ENCODE results near the gene ATRX.
"Not testable (repeated sequence)": the region's sequence is repeated elsewhere in the genome, so short reads cannot be mapped to it uniquely, and the experiment has no call there.

ATRX gene

GRCh38 chrX:77726095-77726494 lies 59.9 kb downstream of the ATRX start:
- not testable (repeated sequence) for DNase-seq

DNA sequence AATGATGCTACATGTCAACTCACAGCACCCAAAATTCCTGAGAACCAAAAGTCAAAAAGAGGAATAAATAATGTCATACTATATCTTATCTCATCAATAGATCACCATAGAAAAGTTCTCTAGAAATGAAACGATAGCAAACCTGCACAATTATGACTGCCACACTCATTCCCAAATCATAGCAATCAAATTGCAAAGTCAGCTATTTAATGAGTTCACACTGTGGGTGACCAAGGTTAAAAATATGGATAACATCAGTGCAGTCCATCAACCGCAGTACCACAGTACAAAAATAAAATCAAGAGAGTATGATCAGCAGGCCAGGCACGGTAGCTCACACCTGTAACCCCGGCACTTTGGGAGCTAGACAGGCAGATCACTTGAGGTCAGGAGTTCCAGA lies 62.3 kb downstream of the ATRX start:
- DNase-seq, result no peak

- DNase-seq, result no peak
Measured at GRCh38 chrX:77719388-77719787, 66.6 kb downstream of the ATRX start.

DNA sequence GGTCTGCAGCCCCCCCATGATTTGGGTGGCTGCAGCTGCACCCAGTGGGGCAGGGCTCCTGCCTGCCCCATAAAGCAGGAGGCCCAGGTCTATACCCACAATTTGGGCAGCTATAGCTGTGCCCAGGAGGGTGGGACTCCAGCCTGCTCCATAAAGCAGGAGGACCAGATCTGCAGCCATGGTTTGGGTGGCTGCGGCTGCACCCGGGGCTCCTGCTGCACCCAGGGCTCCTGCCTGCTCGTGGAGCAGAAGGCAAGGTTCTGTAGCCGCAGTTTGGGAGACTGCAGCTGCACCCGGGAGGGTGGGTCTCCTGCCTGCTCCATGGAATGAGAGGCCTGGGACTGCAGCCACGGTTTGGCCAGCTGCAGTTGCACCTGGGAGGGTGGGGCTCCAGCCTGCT lies 81.1 kb downstream of the ATRX start:
- no peak for DNase-seq

DNA sequence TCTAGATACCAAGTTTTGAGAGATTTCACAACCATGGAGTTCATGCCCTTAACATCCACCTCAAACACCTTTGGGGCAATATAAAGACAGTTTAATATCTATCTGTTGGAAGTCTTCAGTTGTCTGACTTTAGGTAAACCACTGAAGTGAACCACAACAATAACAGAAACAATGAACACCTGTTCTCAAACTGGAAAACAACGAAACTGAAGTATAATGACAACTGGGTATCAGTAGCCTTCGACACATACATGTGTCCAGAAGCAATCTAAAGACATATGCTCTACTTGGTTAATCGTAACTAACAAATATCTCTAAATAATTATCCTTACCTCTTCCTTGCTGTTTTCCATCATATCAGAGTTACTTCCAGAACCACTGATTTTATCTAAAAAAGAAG lies 87.8 kb downstream of the ATRX start:
- DNase-seq, result no peak

DNA sequence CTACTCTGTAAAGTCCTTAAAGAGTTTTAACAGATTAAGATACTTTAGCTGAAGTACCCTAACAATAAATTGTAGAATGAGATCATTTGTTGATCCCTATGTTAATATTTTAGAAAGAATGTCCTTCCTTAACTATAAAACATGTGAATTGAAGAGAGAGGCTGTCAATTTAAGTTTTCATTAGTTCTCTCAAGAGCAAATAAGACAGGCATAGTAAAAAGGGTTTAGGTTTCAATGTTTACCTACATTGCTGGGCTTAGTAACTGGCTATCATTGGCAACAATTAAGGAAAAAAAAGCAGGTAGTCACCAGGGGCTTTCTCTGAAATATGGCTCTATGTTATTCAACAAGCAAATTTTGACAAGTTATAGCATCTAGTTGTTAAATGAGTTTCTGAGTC lies 91.5 kb downstream of the ATRX start:
- no peak for DNase-seq

DNA sequence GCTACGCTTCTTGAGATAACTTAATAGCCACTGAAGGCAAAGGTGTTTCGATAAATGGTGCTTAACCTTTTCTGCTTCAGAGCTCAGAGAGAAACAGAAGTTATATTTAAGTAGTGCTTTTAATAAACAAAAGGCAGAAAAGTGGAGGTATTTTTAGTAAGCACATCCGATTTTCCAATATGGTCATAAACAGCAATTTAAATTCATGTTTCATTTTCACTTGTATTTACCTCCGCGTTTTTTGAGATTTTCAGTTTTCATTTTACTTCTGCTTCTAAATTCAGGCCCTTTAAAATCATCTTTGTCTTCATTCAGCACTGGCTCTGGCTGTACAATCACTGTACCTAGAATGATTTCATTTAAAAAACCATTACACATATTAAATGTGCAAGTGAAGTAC lies 92.4 kb downstream of the ATRX start:
- DNase-seq, result no peak

DNA sequence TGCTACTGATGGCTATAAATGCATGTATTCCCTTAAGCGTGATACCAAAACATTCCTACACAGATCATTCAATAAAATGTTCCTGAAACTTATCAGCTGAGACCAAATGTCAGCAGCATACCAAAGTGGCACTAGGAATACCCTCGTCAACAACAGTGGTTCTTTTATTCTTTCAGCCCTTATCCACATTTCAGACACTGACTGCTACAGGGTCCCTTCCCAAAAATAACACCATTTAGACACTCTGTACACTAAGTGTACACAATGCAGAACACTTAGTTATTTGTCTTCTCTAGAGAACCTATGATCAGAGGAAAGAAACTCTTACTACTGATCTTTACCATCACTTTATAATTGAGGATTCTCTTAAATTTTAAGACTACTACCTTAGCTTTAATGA lies 94.1 kb downstream of the ATRX start:
- DNase-seq, result no peak

DNA sequence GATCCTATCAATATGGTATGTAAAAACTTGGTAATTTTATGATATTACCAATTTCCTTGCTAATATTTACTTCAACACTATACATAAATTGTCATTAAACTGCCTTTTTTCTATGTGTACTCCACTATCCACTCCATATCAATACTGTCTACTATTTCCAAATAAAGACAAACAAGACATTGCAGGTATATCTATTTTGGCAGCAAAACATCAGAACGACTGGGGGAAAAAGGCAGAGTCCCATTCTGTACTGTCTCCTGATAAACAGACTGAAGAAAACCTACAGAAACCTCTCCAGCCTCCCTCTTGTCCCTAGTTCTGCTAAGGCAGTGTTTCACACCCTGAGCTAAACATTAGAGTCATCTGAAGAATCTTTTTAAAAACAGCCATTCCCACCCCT lies 96.6 kb downstream of the ATRX start:
- DNase-seq, result no peak

GRCh38 chrX:77685683-77686082 lies 100.3 kb downstream of the ATRX start:
- not testable (repeated sequence) for DNase-seq

- no peak for DNase-seq
Measured at GRCh38 chrX:77679144-77679543, 106.9 kb downstream of the ATRX start.

DNA sequence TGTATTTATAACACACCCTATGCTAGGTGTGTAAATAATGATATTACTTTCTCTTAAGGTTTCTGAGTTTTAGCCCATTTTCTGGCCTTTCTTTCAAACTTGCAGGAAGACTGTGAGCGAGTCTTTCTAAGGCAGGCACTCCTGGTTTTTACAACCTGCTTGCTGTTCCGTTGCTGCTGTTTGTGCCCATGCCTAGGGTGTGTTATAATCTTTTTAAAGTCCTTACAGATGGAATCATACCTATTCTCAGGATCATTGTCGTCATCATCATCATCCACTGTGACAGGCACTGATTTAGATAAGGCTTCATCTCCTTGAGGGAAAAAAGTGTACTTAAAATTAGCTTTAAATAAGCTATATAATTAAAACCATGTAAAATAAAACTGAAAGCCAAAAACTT lies 110.0 kb downstream of the ATRX start:
- no peak for DNase-seq

GRCh38 chrX:77668391-77669237 lies 117.4 kb downstream of the ATRX start:
- no peak for DNase-seq

DNA sequence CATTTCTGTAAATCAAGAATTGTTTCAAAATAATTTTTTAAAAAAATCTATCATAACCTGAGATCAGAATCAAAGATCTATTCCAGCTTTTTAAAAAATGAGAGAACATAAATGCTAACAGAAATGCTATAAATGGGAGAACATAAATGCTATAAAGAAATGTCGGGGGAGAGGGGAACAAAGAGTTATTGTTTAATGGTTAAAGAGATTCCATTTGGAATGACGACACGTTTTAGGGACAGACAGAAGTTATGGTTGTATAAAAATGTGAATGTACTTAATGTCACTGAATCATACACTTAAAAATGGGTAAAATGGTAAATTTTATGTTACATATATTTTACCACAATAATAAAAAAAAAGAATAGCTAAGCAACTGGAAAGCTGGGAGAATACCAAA lies 127.1 kb downstream of the ATRX start:
- DNase-seq, result no peak

GRCh38 chrX:77652095-77652494 lies 133.9 kb downstream of the ATRX start:
- no peak for DNase-seq

DNA sequence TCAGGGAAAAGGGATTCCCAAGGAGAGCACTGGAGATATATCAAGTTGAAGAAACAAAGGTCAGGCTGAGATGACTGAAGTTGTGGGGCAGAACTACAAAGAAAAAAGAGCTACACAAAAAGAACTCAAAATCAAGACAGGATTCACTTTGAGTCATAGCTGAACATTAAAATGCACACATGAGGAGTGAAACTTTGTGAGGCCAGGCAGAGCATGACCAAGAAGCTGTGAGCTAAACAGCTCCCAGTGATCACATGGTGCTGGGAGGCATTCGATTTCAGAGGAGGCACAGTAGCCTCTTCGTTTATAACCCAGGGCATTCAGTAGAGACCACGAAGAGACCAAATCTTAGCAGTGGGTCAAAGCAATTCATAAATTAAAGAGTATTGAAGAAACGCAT lies 145.3 kb downstream of the ATRX start:
- DNase-seq, result no peak

DNA sequence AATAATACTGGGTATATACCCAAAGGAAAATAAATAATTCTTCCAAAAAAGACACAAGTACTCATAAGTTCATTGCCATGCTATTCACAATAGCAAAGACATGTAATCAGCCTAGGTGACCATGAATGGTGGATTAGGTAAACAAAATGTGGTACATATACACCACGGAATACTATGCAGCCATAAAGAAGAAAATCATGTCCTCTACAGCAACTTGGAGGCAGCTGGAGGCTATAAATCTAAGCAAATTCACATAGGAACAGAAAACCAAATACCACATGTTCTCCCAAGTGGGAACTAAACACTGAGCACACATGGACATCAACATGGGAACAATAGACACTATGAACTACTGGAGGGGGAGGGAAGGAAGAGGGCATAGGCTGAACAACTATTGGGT lies 146.2 kb downstream of the ATRX start:
- no peak for DNase-seq

- DNase-seq, result no peak
Measured at GRCh38 chrX:77638397-77638796, 147.6 kb downstream of the ATRX start.

- no peak for DNase-seq
Measured at GRCh38 chrX:77635373-77635772, 150.6 kb downstream of the ATRX start.

DNA sequence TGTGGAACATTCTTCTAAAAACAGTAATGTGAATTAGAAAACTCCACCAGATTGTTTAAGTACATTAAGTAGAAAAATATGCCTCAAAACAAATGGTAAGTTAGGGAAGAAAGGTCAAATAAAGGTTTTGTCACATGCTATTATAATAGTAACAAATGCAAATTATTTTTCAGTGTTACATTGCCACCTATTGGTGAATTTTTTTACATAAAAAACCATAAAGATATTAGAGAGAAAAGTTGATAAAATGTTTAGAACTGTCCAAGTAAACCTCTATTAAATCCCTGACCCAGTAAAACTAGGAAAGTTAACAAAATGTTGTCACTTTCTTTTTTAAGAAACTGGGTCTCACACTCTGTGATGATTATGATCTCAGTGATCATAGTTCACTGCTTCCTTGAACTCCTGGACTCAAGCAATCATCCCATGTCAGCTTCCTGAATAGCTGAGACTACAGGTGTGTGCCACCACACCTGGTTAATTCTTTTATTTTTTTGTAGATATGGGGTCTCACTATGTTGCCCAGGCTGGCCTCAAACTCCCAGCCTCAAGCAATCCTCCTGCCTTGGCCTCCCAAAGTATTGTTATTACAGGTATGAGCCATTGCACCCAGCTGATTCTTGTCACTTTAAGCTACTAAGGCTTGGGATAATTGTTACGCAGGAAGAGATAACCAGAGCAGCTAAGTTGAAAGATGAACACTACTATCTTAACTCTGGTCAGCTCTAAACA lies 157.6 kb downstream of the ATRX start:
- DNase-seq, result no peak

DNA sequence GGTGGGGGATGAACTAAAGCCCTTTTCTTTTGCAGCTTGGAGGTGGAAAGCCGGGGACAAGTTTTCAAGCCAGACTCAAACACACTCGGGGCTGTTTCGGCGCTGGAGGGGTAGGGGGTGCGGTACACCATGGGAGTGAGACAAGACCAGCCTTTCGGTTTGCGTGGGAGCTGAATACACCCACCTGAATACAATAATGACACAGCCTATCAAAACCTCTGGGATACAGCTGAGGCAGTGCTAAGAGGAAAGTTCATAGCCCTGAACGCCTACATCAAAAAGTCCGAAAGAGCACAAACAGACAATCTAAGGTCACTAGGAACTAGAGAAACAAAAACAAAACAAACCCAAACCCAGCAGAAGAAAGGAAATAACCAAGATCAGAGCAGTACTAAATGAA lies 163.3 kb downstream of the ATRX start:
- DNase-seq, result no peak

DNA sequence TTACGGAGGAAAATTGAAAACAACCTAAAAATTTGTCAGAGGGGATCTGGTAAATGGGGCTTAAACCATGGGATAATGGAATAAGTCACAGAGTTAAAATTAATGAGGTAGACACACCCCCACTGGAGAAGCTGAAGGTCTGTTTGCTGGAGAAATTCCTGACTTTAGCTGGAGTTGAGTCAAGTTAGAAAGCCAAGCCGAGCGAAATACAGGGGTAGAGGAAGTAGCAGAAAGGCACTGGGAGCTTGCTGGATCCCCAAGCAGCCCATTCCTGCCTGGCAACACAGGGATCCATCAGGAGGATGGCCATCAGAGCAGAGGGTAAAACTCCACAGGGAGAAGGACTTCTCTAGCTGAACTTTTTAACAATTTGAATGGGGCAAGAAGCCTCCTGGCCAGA lies 163.8 kb downstream of the ATRX start:
- DNase-seq, result no peak

- not testable (repeated sequence) for DNase-seq
Measured at GRCh38 chrX:77621453-77621852, 164.6 kb downstream of the ATRX start.

DNA sequence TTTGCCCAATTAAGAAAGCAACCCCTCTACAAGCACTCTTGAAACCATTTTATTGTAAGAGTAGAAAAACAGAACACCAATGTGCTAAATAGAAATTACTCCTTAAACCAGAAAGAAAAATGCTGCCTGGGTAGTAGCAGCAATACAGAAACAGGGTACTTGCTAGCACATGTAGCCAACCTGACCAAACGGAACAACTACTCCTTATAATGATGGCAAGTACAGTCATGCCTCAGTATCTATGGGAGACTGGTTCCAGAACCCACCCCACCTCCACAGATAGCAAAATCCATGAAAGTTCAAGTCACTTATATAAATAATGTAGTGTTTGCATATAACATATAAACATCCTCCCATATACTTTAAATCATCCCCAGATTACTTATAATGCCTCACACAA lies 168.8 kb downstream of the ATRX start:
- no peak for DNase-seq

Data from CD4-positive, alpha-beta T cell treated with Interleukin-10 for 1 hour (primary cell).